22Rv1 (cell line): ENCODE results near the gene GLIS1.
A peak's percentile ranks its signal among the peaks of the same experiment; 100 is the strongest.

Experiments
- H3K27ac ChIP-seq: fragments of 450-650 bp; 2 replicates; pipeline ENCODE4 v1.5.1; 2017
- CTCF ChIP-seq: fragments of 450-650 bp; IDR thresholded peaks from 2 replicates; pipeline ENCODE4 v1.5.1; 2017; ENCODE audit warnings: mild to moderate bottlenecking
- ZFX ChIP-seq: fragments of 450-650 bp; IDR thresholded peaks from 2 replicates; pipeline ENCODE4 v1.6.1; 2017; ENCODE audit warnings: antibody characterized with exemption, borderline replicate concordance

Gene GLIS1

GRCh38 chr1:53754484-53755312 is 15.7 kb upstream of the GLIS1 start:
- H3K27ac ChIP-seq = no peak overlapping the region
- TF ChIP-seq CTCF = peak; percentile 82
- no peak for TF ChIP-seq ZFX

- H3K27ac ChIP-seq = no peak overlapping the region
- TF ChIP-seq CTCF (no peak), ZFX (no peak)
These were observed 13.3 kb upstream of the GLIS1 start for GRCh38 chr1:53752281-53752680.

- TF ChIP-seq CTCF (no peak), ZFX (no peak)
- no peak overlapping the region for H3K27ac ChIP-seq
These were observed 8.9 kb upstream of the GLIS1 start for GRCh38 chr1:53747841-53748240.

GRCh38 chr1:53740621-53741105 is 1.7 kb upstream of the GLIS1 start:
- TF ChIP-seq CTCF (no peak), ZFX (no peak)
- no peak overlapping the region for H3K27ac ChIP-seq

- TF ChIP-seq ZFX (no peak), CTCF (no peak)
- no peak overlapping the region for H3K27ac ChIP-seq
These were observed 507 bp downstream of the GLIS1 start for GRCh38 chr1:53738205-53739108.

- no peak for TF ChIP-seq ZFX
- no peak for TF ChIP-seq CTCF
- no peak overlapping the region for H3K27ac ChIP-seq
These were observed 1.2 kb downstream of the GLIS1 start for GRCh38 chr1:53737648-53738204.
